CD14-positive monocyte (primary cell): ENCODE data around the gene PAK4. TPM values are rescaled to one million over a fixed set of nuclear protein-coding genes. Genes with fewer than 3 reads are reported as not detected.
A peak's percentile ranks its signal among the peaks of the same experiment; 100 is the strongest.

ENCODE experiments used
- DNase-seq, 3 donors: peaks; one replicate each; pipeline ENCODE4 v3.0.0-alpha.2; 2011 to 2022
- H2AFZ ChIP-seq: 2 replicates; pipeline ENCODE4 v1.6.0; 2012; ENCODE audit warnings: mild to moderate bottlenecking, low read depth, low read length, inconsistent platforms; ENCODE audit not compliant: insufficient read depth, poor library complexity, severe bottlenecking
- H3K27ac ChIP-seq, 2 donors: 1 replicate in 1 of 2; 2 replicates in 1 of 2; pipeline ENCODE4 v1.5.1; 2012 to 2013; ENCODE audit warnings: low read length in 2 of 2, control low read depth in 1 of 2, inconsistent platforms in 1 of 2, low read depth in 1 of 2, mild to moderate bottlenecking in 1 of 2
- H3K27me3 ChIP-seq, 2 donors: one replicate each; pipeline versions ENCODE4 v1.6.0 to v1.6.1; 2011 to 2013; ENCODE audit warnings: low read length in 2 of 2; ENCODE audit not compliant: control insufficient read depth in 2 of 2, insufficient read depth in 2 of 2
- H3K36me3 ChIP-seq, 2 donors: replicated peaks in 1 of 2; 1 replicate in 1 of 2; 2 replicates in 1 of 2; pipeline versions ENCODE4 v1.5.1 to v1.6.1; 2012 to 2013; ENCODE audit warnings: low read length in 2 of 2, control low read depth in 1 of 2, inconsistent platforms in 1 of 2, mild to moderate bottlenecking in 1 of 2; ENCODE audit not compliant: insufficient read depth in 2 of 2, control insufficient read depth in 1 of 2
- H3K4me1 ChIP-seq, 2 donors: 1 replicate in 1 of 2; 2 replicates in 1 of 2; pipeline versions ENCODE4 v1.5.1 to v1.6.1; 2012 to 2013; ENCODE audit warnings: low read length in 2 of 2, control low read depth in 1 of 2, inconsistent platforms in 1 of 2, mild to moderate bottlenecking in 1 of 2, moderate library complexity in 1 of 2; ENCODE audit not compliant: insufficient read depth in 2 of 2, control insufficient read depth in 1 of 2
- H3K4me2 ChIP-seq: replicated peaks from 2 replicates; pipeline ENCODE3; 2012; ENCODE audit warnings: low read length, moderate library complexity, mild to moderate bottlenecking; ENCODE audit not compliant: poor library complexity, severe bottlenecking; ENCODE audit errors: extremely low read depth
- H3K4me3 ChIP-seq, 3 experiments: fragments of 200-600 bp in 1 of 3; sonication (generic) in 1 of 3; replicated peaks in 1 of 3; 1 replicate in 2 of 3; 2 replicates in 1 of 3; pipeline ENCODE4 v1.5.1; 2011 to 2013; ENCODE audit warnings: low read length in 3 of 3, mild to moderate bottlenecking in 3 of 3, control low read depth in 2 of 3, low read depth in 2 of 3, inconsistent platforms in 1 of 3, moderate library complexity in 1 of 3
- H3K79me2 ChIP-seq: 2 replicates; pipeline ENCODE4 v1.6.0; 2012; ENCODE audit warnings: mild to moderate bottlenecking, control low read depth, inconsistent platforms, low read length, moderate library complexity; ENCODE audit not compliant: insufficient read depth
- H3K9ac ChIP-seq: 2 replicates; pipeline ENCODE4 v1.6.0; 2017; ENCODE audit warnings: low read length, mild to moderate bottlenecking; ENCODE audit not compliant: insufficient read depth, poor library complexity, severe bottlenecking
- H3K9me3 ChIP-seq, 2 donors: replicated peaks in 1 of 2; 1 replicate in 1 of 2; 2 replicates in 1 of 2; pipeline versions ENCODE4 v1.5.1 to v1.6.1; 2012 to 2013; ENCODE audit warnings: low read length in 2 of 2, control low read depth in 1 of 2; ENCODE audit not compliant: control insufficient read depth in 1 of 2, insufficient read depth in 1 of 2
- H4K20me1 ChIP-seq: 2 replicates; pipeline ENCODE4 v1.6.0; 2012; ENCODE audit warnings: mild to moderate bottlenecking, low read length, control low read depth, moderate library complexity; ENCODE audit not compliant: insufficient read depth
- H3K27ac Mint-ChIP-seq, 7 donors: one replicate each; pipeline ENCODE4 v1.8.0; 2020; ENCODE audit warnings: mild to moderate bottlenecking in 7 of 7, mixed read lengths in 7 of 7, moderate library complexity in 6 of 7, inconsistent platforms in 2 of 7
- H3K27me3 Mint-ChIP-seq, 3 donors: one replicate each; pipeline ENCODE4 v1.8.0; 2021 to 2022; ENCODE audit warnings: low read depth in 3 of 3, mild to moderate bottlenecking in 3 of 3, mixed read lengths in 3 of 3, moderate library complexity in 3 of 3, inconsistent platforms in 1 of 3
- H3K36me3 Mint-ChIP-seq, 2 donors: one replicate each; pipeline ENCODE4 v1.8.0; 2020; ENCODE audit warnings: mixed read lengths in 2 of 2, inconsistent platforms in 1 of 2, mild to moderate bottlenecking in 1 of 2
- H3K4me1 Mint-ChIP-seq: one replicate; pipeline ENCODE4 v1.8.0; 2020; ENCODE audit warnings: mild to moderate bottlenecking, mixed read lengths
- H3K4me3 Mint-ChIP-seq, 2 donors: one replicate each; pipeline ENCODE4 v1.8.0; 2020; ENCODE audit warnings: mild to moderate bottlenecking in 2 of 2, mixed read lengths in 2 of 2, moderate library complexity in 1 of 2
- H3K9me3 Mint-ChIP-seq, 7 donors: one replicate each; pipeline ENCODE4 v1.8.0; 2020 to 2022; ENCODE audit warnings: mixed read lengths in 7 of 7, mild to moderate bottlenecking in 6 of 7, moderate library complexity in 6 of 7, inconsistent platforms in 2 of 7
- CTCF ChIP-seq: fragments of 200-600 bp; IDR thresholded peaks from one replicate; pipeline ENCODE4 v1.8.0; 2022; ENCODE audit warnings: antibody characterized with exemption, mild to moderate bottlenecking
- WGBS: methylation state at CpG from one replicate; pipeline ENCODE4 v1.1.5; 2013; ENCODE audit warnings: missing lambda C conversion rate; ENCODE audit not compliant: insufficient coverage; 5-methylcytosine and 5-hydroxymethylcytosine counted together
- intact Hi-C, 2 donors: fragments of 100-400 bp; cut with micrococcal nuclease; formaldehyde crosslinking; loops; one replicate each; pipeline versions ENCODE4 v1.15.0 to v1.15.1; 2023
- polyA plus RNA-seq, 3 donors: library from polyadenylated mRNA; depleted of rRNA in 1 of 3; unstranded in 2 of 3; stranded (reverse) in 1 of 3; fragments of 300-500 nt in 2 of 3; fragments of >200 nt in 1 of 3; fragmentation: Illumina TruSeq in 2 of 3; gene quantifications; 1 replicate in 2 of 3; 2 replicates in 1 of 3; pipeline ENCODE4 v1.2.3, GENCODE V29; 2012 to 2021

The PAK4 gene
- polyA plus RNA-seq, 3 donors: 1.3 to 11.3 (median 1.5) TPM

GRCh38 chr19:39162441-39163043 lies 37.0 kb downstream of the PAK4 start:
- no peaks in the 10 kb centered on the region for H3K27me3 Mint-ChIP-seq
- Histone ChIP-seq H3K36me3 (no peaks in the 10 kb centered on the region), H3K27ac (no peak overlapping the region), H4K20me1 (peaks cover 4% of the 10 kb centered on the region), H3K79me2 (no peaks in the 10 kb centered on the region), H3K4me3 (no peak overlapping the region), H3K4me2 (no peak overlapping the region), H2AFZ (no peak overlapping the region), H3K4me1 (peaks cover 0 to 16% of the 10 kb centered on the region in 2 donors), H3K9ac (no peak overlapping the region), H3K9me3 (no peaks in the 10 kb centered on the region), H3K27me3 (no peaks in the 10 kb centered on the region)
- no peaks in the 10 kb centered on the region for H3K9me3 Mint-ChIP-seq
- peaks cover 0 to 3% of the 10 kb centered on the region in 2 donors for H3K36me3 Mint-ChIP-seq
- WGBS: 96% methylated on average over 10 of the region's 15 CpGs
- DNase-seq: no peak
- intact Hi-C loops: no loop called here
- H3K4me3 Mint-ChIP-seq: no peak overlapping the region
- H3K4me1 Mint-ChIP-seq: peaks cover 14% of the 10 kb centered on the region
- H3K27ac Mint-ChIP-seq: peak overlapping the region in 1 of 7 donors; percentile 4
- TF ChIP-seq CTCF: no peak

GRCh38 chr19:39163621-39164020 lies 38.0 kb downstream of the PAK4 start:
- intact Hi-C loops: no loop called here
- no peaks in the 10 kb centered on the region for H3K27me3 ChIP-seq
- DNase-seq: no peak
- Mint-ChIP-seq H3K9me3 (no peaks in the 10 kb centered on the region), H3K4me3 (no peak overlapping the region), H3K27ac (no peak overlapping the region), H3K27me3 (no peaks in the 10 kb centered on the region), H3K36me3 (peaks cover 0 to 3% of the 10 kb centered on the region in 2 donors), H3K4me1 (peaks cover 14% of the 10 kb centered on the region)
- H3K36me3 ChIP-seq: no peaks in the 10 kb centered on the region
- no peaks in the 10 kb centered on the region for H4K20me1 ChIP-seq
- peaks cover 0 to 16% of the 10 kb centered on the region in 2 donors for H3K4me1 ChIP-seq
- no peak overlapping the region for H3K4me3 ChIP-seq
- H3K9ac ChIP-seq: no peak overlapping the region
- no peak overlapping the region for H2AFZ ChIP-seq
- H3K27ac ChIP-seq: no peak overlapping the region
- H3K4me2 ChIP-seq: no peak overlapping the region
- no peaks in the 10 kb centered on the region for H3K9me3 ChIP-seq
- WGBS: 97% methylated on average over 7 of the region's 9 CpGs
- H3K79me2 ChIP-seq: no peaks in the 10 kb centered on the region
- no peak for TF ChIP-seq CTCF
